ENCODE measurements around the gene LRP1.

DNA sequence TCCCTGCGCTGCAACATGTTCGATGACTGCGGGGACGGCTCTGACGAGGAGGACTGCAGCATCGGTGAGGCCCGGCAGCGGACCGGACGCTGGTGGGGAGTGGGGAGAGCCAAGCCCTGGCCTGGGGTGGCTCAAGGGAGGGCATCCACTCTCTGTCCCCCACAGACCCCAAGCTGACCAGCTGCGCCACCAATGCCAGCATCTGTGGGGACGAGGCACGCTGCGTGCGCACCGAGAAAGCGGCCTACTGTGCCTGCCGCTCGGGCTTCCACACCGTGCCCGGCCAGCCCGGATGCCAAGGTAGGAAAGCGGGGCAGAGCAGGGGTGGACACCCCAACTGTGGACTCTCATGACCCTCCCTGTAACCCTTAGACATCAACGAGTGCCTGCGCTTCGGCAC lies 76.9 kb downstream of the LRP1 start:
- TF ChIP-seq, protein P1, sequence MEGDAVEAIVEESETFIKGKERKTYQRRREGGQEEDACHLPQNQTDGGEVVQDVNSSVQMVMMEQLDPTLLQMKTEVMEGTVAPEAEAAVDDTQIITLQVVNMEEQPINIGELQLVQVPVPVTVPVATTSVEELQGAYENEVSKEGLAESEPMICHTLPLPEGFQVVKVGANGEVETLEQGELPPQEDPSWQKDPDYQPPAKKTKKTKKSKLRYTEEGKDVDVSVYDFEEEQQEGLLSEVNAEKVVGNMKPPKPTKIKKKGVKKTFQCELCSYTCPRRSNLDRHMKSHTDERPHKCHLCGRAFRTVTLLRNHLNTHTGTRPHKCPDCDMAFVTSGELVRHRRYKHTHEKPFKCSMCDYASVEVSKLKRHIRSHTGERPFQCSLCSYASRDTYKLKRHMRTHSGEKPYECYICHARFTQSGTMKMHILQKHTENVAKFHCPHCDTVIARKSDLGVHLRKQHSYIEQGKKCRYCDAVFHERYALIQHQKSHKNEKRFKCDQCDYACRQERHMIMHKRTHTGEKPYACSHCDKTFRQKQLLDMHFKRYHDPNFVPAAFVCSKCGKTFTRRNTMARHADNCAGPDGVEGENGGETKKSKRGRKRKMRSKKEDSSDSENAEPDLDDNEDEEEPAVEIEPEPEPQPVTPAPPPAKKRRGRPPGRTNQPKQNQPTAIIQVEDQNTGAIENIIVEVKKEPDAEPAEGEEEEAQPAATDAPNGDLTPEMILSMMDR (IDR thresholded peaks at IDR 0.05; ENCODE audit: low read depth, low read length): no peak
- TF ChIP-seq EZH2phosphoT487 (IDR thresholded peaks at IDR 0.05; ENCODE audit: low read depth): no peak

Data from OCI-LY3 (cell line).